ENCODE data around the gene TC2N.

Gene TC2N

GRCh38 chr14:91841065-91841464, 26.3 kb downstream of the TC2N start:
- no peak for TF ChIP-seq CTCF (IDR thresholded peaks at IDR 0.05; ENCODE audit: low read depth, low read length)
- no peak for DNase-seq (ENCODE audit: extremely low read depth, low read depth)

GRCh38 chr14:91839749-91840148, 27.6 kb downstream of the TC2N start:
- no peak for TF ChIP-seq CTCF (IDR thresholded peaks at IDR 0.05; ENCODE audit: low read depth, low read length)

GRCh38 chr14:91837076-91837475, 30.3 kb downstream of the TC2N start:
- no peak for DNase-seq (ENCODE audit: extremely low read depth, low read depth)
- no peak for TF ChIP-seq CTCF (IDR thresholded peaks at IDR 0.05; ENCODE audit: low read depth, low read length)

More at GRCh38 chr14:91839749-91840148, 27.6 kb downstream of the TC2N start:
- no peak for DNase-seq (ENCODE audit: extremely low read depth, low read depth)

- DNase-seq (ENCODE audit: extremely low read depth, low read depth) = no peak
- no peak for TF ChIP-seq CTCF (IDR thresholded peaks at IDR 0.05; ENCODE audit: low read depth, low read length)
Observed at GRCh38 chr14:91835920-91836843, 31.2 kb downstream of the TC2N start.

GRCh38 chr14:91835197-91835919, 32.0 kb downstream of the TC2N start:
- no peak for DNase-seq (ENCODE audit: extremely low read depth, low read depth)
- TF ChIP-seq CTCF (IDR thresholded peaks at IDR 0.05; ENCODE audit: low read depth, low read length) = no peak

DNA sequence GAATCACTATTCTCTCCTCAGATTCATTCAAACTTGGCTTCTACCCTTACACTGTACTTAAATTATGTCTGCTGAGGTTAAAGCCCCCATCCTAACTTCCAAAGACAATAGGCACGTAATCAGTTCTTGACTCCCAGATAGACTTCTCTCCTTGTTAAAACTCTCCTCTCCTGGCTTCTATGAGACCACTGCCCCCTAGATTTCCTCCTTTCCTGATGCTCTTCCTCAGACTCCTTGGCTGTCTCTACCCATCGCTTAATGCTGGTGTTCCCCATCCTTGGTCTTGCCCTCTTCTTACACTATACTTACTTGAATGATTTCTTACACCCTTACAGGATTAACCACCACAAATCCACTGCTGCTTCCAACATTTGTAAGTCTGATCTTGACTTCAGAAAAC, 32.8 kb downstream of the TC2N start:
- no peak for TF ChIP-seq CTCF (IDR thresholded peaks at IDR 0.05; ENCODE audit: low read depth, low read length)
- no peak for DNase-seq (ENCODE audit: extremely low read depth, low read depth)

- no peak for TF ChIP-seq CTCF (IDR thresholded peaks at IDR 0.05; ENCODE audit: low read depth, low read length)
- DNase-seq (ENCODE audit: extremely low read depth, low read depth) = no peak
Observed at GRCh38 chr14:91831337-91831736, 36.0 kb downstream of the TC2N start.

Data from AG09319 (cell line).